KMS-11 (cell line): ENCODE measurements around the gene DDAH2.

Source experiments
- H2AFZ ChIP-seq: fragments of 200-600 bp; sonication (generic); 2 replicates; pipeline ENCODE4 v1.6.1; 2016; ENCODE audit warnings: antibody characterized with exemption, mixed run types, low read depth
- H3K27ac ChIP-seq: fragments of 200-600 bp; sonication (generic); 2 replicates; pipeline ENCODE4 v1.6.1; 2016; ENCODE audit warnings: mild to moderate bottlenecking, mixed run types
- H3K27me3 ChIP-seq: fragments of 200-600 bp; sonication (generic); 2 replicates; pipeline ENCODE4 v1.6.1; 2017; ENCODE audit warnings: mild to moderate bottlenecking, low read depth, mixed run types, moderate library complexity; ENCODE audit not compliant: insufficient read depth
- H3K36me3 ChIP-seq: fragments of 200-600 bp; sonication (generic); 2 replicates; pipeline ENCODE4 v1.6.1; 2017; ENCODE audit warnings: mild to moderate bottlenecking, mixed run types; ENCODE audit not compliant: insufficient read depth
- H3K4me1 ChIP-seq: fragments of 200-600 bp; sonication (generic); 2 replicates; pipeline ENCODE4 v1.6.1; 2016; ENCODE audit warnings: mild to moderate bottlenecking, low read depth, mixed run types; ENCODE audit not compliant: poor library complexity, severe bottlenecking
- H3K4me2 ChIP-seq: fragments of 200-600 bp; sonication (generic); 2 replicates; pipeline ENCODE4 v1.7.0; 2016; ENCODE audit warnings: mild to moderate bottlenecking, mixed run types
- H3K4me3 ChIP-seq: fragments of 200-600 bp; sonication (generic); IDR thresholded peaks from 2 replicates; pipeline ENCODE4 v1.6.1; 2017; ENCODE audit warnings: low read depth, low read length, mixed read lengths; ENCODE audit not compliant: insufficient read depth
- H3K79me2 ChIP-seq: fragments of 200-600 bp; sonication (generic); 2 replicates; pipeline ENCODE4 v1.6.1; 2016; ENCODE audit warnings: low read depth, mixed run types; ENCODE audit not compliant: insufficient read depth
- H3K9ac ChIP-seq: fragments of 200-600 bp; sonication (generic); 2 replicates; pipeline ENCODE4 v1.6.1; 2016; ENCODE audit warnings: mild to moderate bottlenecking, mixed run types
- H4K20me1 ChIP-seq: fragments of 200-600 bp; sonication (generic); 2 replicates; pipeline ENCODE4 v1.6.1; 2016; ENCODE audit warnings: mild to moderate bottlenecking, mixed run types; ENCODE audit not compliant: insufficient read depth
- CTCF ChIP-seq: fragments of 200-600 bp; sonication (generic); conservative IDR thresholded peaks from 2 replicates; pipeline ENCODE4 v1.6.1; 2017; ENCODE audit warnings: low read depth, mild to moderate bottlenecking, antibody characterized with exemption, low read length, moderate library complexity, mixed read lengths

Gene DDAH2

GRCh38 chr6:31723980-31724691 is 5.0 kb downstream of the DDAH2 start:
- no peak for TF ChIP-seq CTCF
- H2AFZ ChIP-seq = no peak overlapping the region
- H3K4me1 ChIP-seq = peaks cover 13% of the 10 kb centered on the region
- H3K4me3 ChIP-seq = no peak overlapping the region
- H3K9ac ChIP-seq = no peak overlapping the region
- no peaks in the 10 kb centered on the region; the same call in 1 of the 2 replicates for H3K27me3 ChIP-seq
- no peak overlapping the region for H3K4me2 ChIP-seq
- no peaks in the 10 kb centered on the region for H3K79me2 ChIP-seq
- no peak overlapping the region for H3K27ac ChIP-seq
- no peaks in the 10 kb centered on the region for H4K20me1 ChIP-seq
- no peaks in the 10 kb centered on the region for H3K36me3 ChIP-seq

- Histone ChIP-seq H3K9ac (no peak within 1 kb of the TSS), H2AFZ (no peak within 1 kb of the TSS)
These were observed 5.7 kb downstream of the DDAH2 start, which contains the start of gene MPIG6B for GRCh38 chr6:31723245-31723979. Gene MPIG6B (plus strand): TSS chr6:31723373. CDS start chr6:31723384, 11 bp downstream.

GRCh38 chr6:31722173-31722572 is 6.9 kb downstream of the DDAH2 start:
- no peak overlapping the region for H3K9ac ChIP-seq
- no peaks in the 10 kb centered on the region for H3K36me3 ChIP-seq
- H3K4me2 ChIP-seq = no peak overlapping the region
- no peaks in the 10 kb centered on the region for H3K4me1 ChIP-seq
- H3K4me3 ChIP-seq = no peak overlapping the region
- H3K79me2 ChIP-seq = no peaks in the 10 kb centered on the region
- no peak for TF ChIP-seq CTCF
- H4K20me1 ChIP-seq = no peaks in the 10 kb centered on the region
- no peak overlapping the region for H3K27ac ChIP-seq
- H2AFZ ChIP-seq = no peak overlapping the region
- no peaks in the 10 kb centered on the region; the same call in 1 of the 2 replicates for H3K27me3 ChIP-seq

More at GRCh38 chr6:31723245-31723979, 5.7 kb downstream of the DDAH2 start, which contains the start of gene MPIG6B:
- no peaks in the 10 kb centered on the region for H3K36me3 ChIP-seq
- no peak within 1 kb of the TSS for H3K4me3 ChIP-seq
- H3K4me1 ChIP-seq = peaks cover 6% of the 10 kb centered on the region
- TF ChIP-seq CTCF = no peak
- no peaks in the 10 kb centered on the region for H3K79me2 ChIP-seq
- no peak within 1 kb of the TSS for H3K4me2 ChIP-seq
- H3K27me3 ChIP-seq = no peaks in the 10 kb centered on the region; the same call in 1 of the 2 replicates
- no peaks in the 10 kb centered on the region for H4K20me1 ChIP-seq
- H3K27ac ChIP-seq = no peak within 1 kb of the TSS

- no peak for TF ChIP-seq CTCF
- Histone ChIP-seq H2AFZ (no peak within 1 kb of the TSS), H3K4me2 (no peak within 1 kb of the TSS), H3K27ac (no peak within 1 kb of the TSS), H3K36me3 (no peaks in the 10 kb centered on the region), H3K4me1 (no peaks in the 10 kb centered on the region), H3K4me3 (no peak within 1 kb of the TSS), H3K79me2 (no peaks in the 10 kb centered on the region), H4K20me1 (no peaks in the 10 kb centered on the region), H3K9ac (no peak within 1 kb of the TSS), H3K27me3 (no peaks in the 10 kb centered on the region; the same call in 1 of the 2 replicates)
These were observed 7.6 kb downstream of the DDAH2 start, which contains the start of gene LY6G6C for GRCh38 chr6:31721351-31722020. Gene LY6G6C (minus strand): TSS chr6:31721746. CDS start chr6:31721679, 67 bp downstream.
